CD4-positive, alpha-beta T cell treated with Interferon alpha-2 for 1 hour (primary cell): ENCODE results near the gene CDK5R2.
"Not testable (repeated sequence)": the region's sequence is repeated elsewhere in the genome, so short reads cannot be mapped to it uniquely, and the experiment has no call there.

ENCODE experiments used
- DNase-seq, 2 donors: peaks; one replicate each; pipeline ENCODE4 v3.0.0-alpha.2; 2020 to 2022

The CDK5R2 gene

DNA sequence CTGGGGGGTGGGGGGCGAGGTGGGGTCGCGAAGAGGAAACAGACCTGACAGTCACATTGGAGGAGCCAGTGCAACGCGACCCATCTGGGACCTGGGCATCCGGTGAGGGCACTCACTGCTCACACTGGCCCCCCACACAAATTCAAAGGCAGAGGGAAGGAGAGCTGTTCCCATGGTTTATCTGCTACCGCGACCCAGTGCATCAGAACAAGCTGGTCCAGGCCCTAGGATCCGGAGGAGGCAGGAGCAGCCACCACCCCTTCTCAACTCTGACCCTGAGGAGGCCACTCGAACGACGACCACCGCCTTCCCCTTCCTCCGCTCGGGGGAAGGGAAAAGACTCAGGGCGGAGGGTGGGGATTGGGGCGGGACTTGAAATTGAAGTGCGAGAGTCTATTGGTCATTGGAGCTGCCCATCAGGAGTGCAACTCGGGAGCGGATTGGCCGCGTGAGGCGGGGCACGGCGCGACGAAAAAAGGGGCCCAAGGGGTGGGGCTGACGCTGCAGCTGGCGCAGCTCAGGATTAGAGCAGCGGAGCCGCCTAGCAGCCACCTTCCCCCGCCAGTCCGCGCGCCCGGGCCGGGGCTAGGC lies at the start of gene CDK5R2:
Gene CDK5R2, plus strand, starts transcription at position 526 of the 591 bp plus-strand sequence. CDS start 155 bp downstream, outside the sequence.
- peak; percentile 70 to 73 for DNase-seq

DNA sequence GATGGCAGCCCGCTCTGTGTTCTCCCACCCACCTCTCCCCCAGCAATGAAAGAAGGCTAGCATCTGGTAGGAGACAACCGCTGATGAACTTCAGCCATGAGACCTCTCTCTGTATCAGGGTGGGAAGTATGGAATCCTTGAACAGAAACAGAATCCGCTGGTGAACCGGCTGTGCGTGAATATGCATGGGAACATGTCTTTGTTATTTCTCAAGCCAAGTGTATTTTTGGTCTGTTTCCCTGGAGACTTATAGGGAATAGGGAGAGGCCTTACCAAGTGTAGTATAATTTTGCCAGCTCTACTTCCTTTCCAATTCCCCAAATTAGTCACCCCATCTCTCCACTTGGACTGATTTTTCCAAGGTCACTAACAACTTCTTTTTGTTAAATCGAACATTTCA lies 48.7 kb upstream of the CDK5R2 start:
- no peak for DNase-seq

DNA sequence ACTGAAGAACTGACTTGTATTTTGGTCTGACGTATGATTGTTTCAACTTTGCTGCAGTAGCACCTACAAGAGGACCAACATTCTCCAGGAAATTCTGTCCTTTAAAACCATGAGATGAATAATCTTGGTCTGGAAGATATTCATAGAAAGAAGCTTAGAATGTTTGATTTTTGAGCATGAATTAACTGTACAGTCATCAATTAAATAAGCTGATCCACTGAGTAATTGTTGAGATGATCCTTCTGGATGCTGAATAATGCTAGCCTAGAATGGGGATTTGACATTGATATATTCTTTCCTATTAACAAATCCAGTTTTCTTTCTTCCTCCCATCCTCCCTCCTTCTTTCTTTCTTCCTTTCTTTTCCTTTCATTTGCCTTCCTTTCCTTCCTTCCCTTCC lies 39.0 kb upstream of the CDK5R2 start:
- DNase-seq: no peak

DNA sequence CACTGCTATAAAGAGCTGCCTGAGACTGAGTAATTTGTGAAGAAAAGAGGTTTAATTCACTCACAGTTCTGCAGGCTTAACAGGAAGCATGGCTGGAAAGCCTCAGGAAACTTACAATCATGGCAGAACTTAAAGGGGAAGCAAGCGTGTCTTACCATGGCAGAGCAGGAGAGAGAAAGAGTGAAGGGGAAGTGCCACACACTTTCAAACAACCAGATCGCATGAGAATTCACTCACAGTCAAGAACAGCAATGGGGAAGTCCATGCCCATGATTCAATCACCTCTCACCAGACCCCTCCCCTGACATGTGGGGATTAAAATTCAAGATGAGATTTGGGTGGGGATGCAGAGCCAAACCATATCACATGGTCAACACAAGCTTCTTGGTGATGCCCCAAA lies 34.7 kb upstream of the CDK5R2 start:
- DNase-seq: no peak

- DNase-seq: no peak
These were observed 34.0 kb upstream of the CDK5R2 start for GRCh38 chr2:218925434-218925833.

GRCh38 chr2:218927422-218927821 lies 32.0 kb upstream of the CDK5R2 start:
- DNase-seq: no peak

DNA sequence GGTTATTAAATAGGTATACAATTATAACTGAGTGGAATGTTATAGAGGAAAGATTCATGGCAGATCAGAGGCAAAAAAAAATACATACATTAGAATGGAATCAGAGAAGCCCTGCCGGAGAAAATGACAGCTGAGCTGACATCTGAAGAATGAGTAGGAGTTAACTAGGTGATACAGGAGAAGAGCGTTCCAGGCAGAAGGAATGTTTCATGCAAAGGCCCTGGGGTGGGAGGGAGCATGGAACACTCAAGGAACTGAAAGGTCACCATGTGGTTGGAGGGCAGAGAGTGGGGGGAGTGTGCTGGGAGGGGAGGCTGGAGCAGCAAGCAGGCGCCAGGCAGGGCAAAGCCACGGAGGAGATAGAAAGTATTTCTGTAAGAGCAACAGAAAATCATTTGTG lies 31.6 kb upstream of the CDK5R2 start:
- DNase-seq: no peak

GRCh38 chr2:218930488-218930887 lies 29.0 kb upstream of the CDK5R2 start:
- DNase-seq: not testable (repeated sequence)

DNA sequence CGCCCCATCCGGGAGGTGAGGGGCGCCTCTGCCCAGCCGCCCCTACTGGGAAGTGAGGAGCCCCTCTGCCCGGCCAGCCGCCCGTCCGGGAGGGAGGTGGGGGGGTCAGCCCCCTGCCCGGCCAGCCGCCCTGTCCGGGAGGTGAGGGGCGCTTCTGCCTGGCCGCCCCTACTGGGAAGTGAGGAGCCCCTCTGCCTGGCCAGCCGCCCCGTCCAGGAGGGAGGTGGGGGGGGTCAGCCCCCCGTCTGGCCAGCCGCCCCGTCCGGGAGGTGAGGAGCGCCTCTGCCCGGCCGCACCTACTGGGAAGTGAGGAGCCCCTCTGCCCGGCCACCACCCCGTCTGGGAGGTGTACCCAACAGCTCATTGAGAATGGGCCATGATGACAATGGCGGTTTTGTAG lies 27.7 kb upstream of the CDK5R2 start:
- DNase-seq: not testable (repeated sequence)

DNA sequence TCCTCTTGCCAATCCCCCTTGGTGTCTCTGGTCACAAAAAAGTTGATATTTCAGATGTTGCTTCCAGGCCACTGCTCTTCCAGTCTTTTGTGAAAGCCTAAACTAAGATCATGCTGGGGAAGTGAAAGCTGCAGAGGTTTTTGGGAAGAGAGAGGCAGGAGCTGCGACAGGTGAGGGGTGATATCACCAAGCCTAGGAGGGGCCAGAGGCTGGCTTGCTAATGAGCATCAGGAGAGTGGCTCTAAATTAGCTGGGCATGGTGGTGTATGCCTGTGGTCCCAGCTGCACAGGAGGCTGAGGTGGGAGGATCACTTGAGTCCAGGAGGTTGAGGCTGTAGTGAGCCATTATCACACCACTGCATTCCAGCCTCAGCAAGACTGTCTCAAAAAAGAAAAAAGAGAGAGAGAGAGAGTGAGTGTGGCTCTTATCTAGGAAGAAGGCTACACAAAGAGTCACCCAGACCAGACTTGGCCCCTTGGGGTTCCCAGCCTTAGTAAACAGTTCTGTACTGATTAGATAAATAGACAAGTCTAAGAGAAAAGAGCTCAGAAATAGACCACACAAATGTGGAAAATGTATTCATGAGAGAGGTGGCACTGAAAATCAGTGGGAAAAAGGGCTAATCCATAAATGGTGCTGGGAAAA lies 14.6 kb upstream of the CDK5R2 start:
- no peak for DNase-seq

GRCh38 chr2:218946621-218947020 lies 12.8 kb upstream of the CDK5R2 start:
- no peak for DNase-seq

DNA sequence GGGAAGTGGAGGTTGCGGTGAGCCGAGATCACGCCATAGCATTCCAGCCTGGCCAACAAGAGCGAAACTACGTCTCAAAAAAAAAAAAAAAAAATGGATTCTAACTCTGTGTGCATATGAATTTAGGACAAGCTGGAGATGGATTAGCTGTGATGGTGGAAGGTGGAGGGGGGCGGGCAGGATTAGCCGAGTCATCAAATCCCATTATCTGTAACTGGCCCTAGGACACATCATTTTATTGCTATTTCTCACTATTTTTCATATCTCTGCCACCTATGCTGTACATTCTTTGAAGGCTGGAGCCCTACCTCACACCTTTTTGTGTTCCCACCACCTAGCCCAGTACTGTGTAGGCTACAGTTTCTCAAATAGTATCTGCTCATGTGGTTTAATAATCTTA lies 7.3 kb upstream of the CDK5R2 start:
- DNase-seq: no peak

GRCh38 chr2:218953366-218953954 lies 6.0 kb upstream of the CDK5R2 start:
- no peak for DNase-seq

DNA sequence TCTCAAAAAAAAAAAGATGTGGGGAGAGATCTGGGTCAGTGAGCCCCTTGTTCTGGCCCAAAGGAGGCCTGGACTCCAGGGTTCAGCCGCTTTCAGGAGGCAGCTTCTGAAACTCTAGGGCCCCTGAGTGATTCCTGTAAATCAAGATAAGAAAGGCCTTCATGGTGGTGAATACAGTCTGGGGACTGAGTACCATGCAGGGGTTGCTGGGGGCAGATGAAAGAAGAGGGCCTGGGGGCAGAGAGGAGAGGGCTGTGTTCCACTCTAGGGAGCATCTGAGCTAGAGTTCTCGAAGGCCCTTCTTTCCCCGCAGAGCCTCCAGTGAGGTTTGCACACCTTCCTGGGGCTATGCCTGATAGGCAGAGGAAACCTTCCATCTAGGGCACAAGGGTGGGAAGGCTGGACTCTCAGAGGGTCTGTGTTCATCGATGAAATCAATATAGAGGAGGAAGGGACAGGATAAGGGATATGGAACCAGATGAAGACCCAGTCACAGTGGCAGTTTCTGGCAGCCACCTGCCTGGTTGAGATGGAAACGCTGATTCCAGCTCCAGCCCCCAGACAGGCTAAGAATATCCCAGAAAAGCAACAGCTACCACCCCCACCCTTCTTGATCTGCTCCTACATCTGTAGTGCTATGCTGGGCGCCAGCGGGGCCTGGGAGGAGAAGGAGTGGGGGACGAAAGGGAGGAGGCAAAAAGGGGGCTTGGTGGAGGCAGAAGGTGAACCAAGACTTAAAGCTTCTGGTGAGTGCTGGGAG lies 4.7 kb upstream of the CDK5R2 start:
- no peak for DNase-seq

- DNase-seq: no peak
These were observed 3.4 kb upstream of the CDK5R2 start for GRCh38 chr2:218956039-218956438.

GRCh38 chr2:218957671-218958070 lies 1.8 kb upstream of the CDK5R2 start:
- no peak for DNase-seq

GRCh38 chr2:218958276-218958675 lies 1.2 kb upstream of the CDK5R2 start:
- no peak for DNase-seq

- DNase-seq: no peak
These were observed 369 bp downstream of the CDK5R2 start for GRCh38 chr2:218959761-218960308.

DNA sequence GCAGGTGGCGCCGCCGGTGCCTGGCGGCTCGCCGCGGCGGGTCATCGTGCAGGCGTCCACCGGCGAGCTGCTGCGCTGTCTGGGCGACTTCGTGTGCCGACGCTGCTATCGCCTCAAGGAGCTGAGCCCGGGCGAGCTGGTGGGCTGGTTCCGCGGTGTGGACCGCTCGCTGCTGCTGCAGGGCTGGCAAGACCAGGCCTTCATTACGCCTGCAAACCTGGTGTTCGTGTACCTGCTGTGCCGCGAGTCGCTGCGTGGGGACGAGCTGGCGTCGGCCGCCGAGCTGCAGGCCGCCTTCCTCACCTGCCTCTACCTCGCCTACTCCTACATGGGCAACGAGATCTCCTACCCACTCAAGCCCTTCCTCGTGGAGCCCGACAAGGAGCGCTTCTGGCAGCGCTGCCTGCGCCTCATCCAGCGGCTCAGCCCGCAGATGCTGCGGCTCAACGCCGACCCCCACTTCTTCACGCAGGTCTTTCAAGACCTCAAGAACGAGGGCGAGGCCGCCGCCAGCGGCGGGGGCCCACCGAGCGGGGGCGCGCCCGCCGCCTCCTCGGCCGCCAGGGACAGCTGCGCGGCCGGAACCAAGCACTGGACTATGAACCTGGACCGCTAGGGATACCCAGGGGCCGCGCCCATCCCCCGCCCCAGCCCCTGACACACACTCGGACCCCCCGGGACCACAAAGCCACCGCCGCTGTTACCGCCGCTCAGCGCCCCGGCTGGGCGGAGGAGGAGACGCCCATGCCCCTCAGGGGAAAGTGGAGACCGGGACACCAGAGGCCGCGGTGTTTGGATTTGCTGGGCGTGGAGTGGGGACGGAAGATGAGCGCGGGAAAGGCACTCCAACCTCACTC lies 1.1 kb downstream of the CDK5R2 start:
- no peak for DNase-seq

DNA sequence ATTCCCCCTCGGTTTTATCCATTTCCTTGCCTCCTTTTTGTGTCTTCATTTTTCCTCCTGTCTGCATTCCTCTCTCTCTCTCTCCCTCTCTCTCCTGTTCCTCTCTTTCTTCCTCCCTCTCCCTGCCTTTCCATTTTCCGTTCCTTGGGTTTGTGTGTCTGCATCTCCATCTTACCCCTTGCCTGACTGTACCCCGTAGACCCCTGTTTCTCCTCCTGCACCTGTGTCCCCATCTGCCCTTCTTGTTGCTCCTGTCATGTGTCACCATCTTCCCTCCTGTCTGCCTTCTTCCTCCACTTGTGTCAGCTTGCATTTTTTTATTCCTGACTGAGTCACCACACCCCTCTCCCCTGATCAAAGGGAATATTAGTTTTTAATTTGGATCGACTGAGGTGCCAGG lies 1.8 kb downstream of the CDK5R2 start:
- DNase-seq: no peak

- DNase-seq: no peak
These were observed 2.4 kb downstream of the CDK5R2 start for GRCh38 chr2:218961651-218962570.
